GM23338 (cell line): ENCODE measurements around the gene OVCA2. TPM values are rescaled to one million over a fixed set of nuclear protein-coding genes. Genes with fewer than 3 reads are reported as not detected.

ENCODE experiments used
- ATAC-seq: fragments of 200-7000 bp; cut with Tn5 transposase; 3 replicates; pipeline ENCODE4 v1.9.1; 2020
- DNase-seq: peaks from one replicate; pipeline ENCODE4 v3.0.0-alpha.2; 2015; ENCODE audit warnings: low spot score
- H2AFZ ChIP-seq: fragments of 200-600 bp; sonication (generic); 2 replicates; pipeline ENCODE4 v1.8.0; 2016; ENCODE audit warnings: antibody characterized with exemption, mild to moderate bottlenecking, moderate library complexity
- H3F3A ChIP-seq: fragments of 200-600 bp; sonication (generic); replicated peaks from 2 replicates; pipeline ENCODE4 v1.8.0; 2017; ENCODE audit warnings: antibody characterized with exemption, mixed run types, low read depth
- H3K27ac ChIP-seq: fragments of 200-600 bp; sonication (generic); 2 replicates; pipeline ENCODE4 v1.6.1; 2016; ENCODE audit warnings: low read depth
- H3K27me3 ChIP-seq: fragments of 200-600 bp; sonication (generic); 2 replicates; pipeline ENCODE4 v1.8.0; 2016; ENCODE audit warnings: mild to moderate bottlenecking, mixed run types, moderate library complexity; ENCODE audit not compliant: insufficient read depth
- H3K36me3 ChIP-seq: fragments of 200-600 bp; sonication (generic); 2 replicates; pipeline ENCODE4 v1.8.0; 2016; ENCODE audit warnings: mild to moderate bottlenecking; ENCODE audit not compliant: insufficient read depth
- H3K4me1 ChIP-seq: fragments of 200-600 bp; sonication (generic); 2 replicates; pipeline ENCODE4 v1.8.0; 2016; ENCODE audit warnings: mild to moderate bottlenecking, moderate library complexity; ENCODE audit not compliant: insufficient read depth
- H3K4me2 ChIP-seq: fragments of 200-600 bp; sonication (generic); 2 replicates; pipeline ENCODE4 v1.7.1; 2017; ENCODE audit warnings: mixed run types
- H3K4me3 ChIP-seq: fragments of 200-600 bp; sonication (generic); 2 replicates; pipeline ENCODE4 v1.6.1; 2016; ENCODE audit warnings: mixed run types
- H3K79me2 ChIP-seq: fragments of 200-600 bp; sonication (generic); replicated peaks from 2 replicates; pipeline ENCODE4 v1.8.0; 2017; ENCODE audit warnings: mild to moderate bottlenecking; ENCODE audit not compliant: insufficient read depth
- H3K9me2 ChIP-seq: fragments of 200-600 bp; sonication (generic); 2 replicates; pipeline ENCODE4 v1.8.0; 2017; ENCODE audit not compliant: insufficient read depth
- H4K20me1 ChIP-seq: fragments of 200-600 bp; sonication (generic); replicated peaks from 2 replicates; pipeline ENCODE4 v1.8.0; 2017; ENCODE audit warnings: mild to moderate bottlenecking; ENCODE audit not compliant: insufficient read depth
- H3K27ac Mint-ChIP-seq: 2 replicates; pipeline ENCODE4 v1.8.0; 2020; ENCODE audit warnings: inconsistent platforms, mild to moderate bottlenecking, moderate library complexity, mixed read lengths
- H3K27me3 Mint-ChIP-seq: 3 replicates; pipeline ENCODE4 v1.8.0; 2022; ENCODE audit warnings: low read depth, mild to moderate bottlenecking, moderate library complexity, mixed read lengths, inconsistent platforms; ENCODE audit not compliant: insufficient read depth, poor library complexity
- H3K36me3 Mint-ChIP-seq: 3 replicates; pipeline ENCODE4 v1.8.0; 2021; ENCODE audit warnings: low read depth, mild to moderate bottlenecking, inconsistent platforms, moderate library complexity, mixed read lengths
- H3K4me1 Mint-ChIP-seq: 3 replicates; pipeline ENCODE4 v1.8.0; 2020; ENCODE audit warnings: mild to moderate bottlenecking, inconsistent platforms, mixed read lengths
- H3K4me3 Mint-ChIP-seq: 3 replicates; pipeline ENCODE4 v1.8.0; 2021; ENCODE audit warnings: moderate library complexity, mild to moderate bottlenecking, inconsistent platforms, mixed read lengths
- H3K9me3 Mint-ChIP-seq: 3 replicates; pipeline ENCODE4 v1.8.0; 2020; ENCODE audit warnings: moderate library complexity, mild to moderate bottlenecking, inconsistent platforms, mixed read lengths
- EZH2 ChIP-seq: fragments of 200-600 bp; sonication (generic); IDR thresholded peaks from one replicate; pipeline ENCODE4 v1.8.0; 2017; ENCODE audit warnings: antibody characterized with exemption, mild to moderate bottlenecking, low read depth; ENCODE audit not compliant: unreplicated experiment
- EZH2phosphoT487 ChIP-seq: fragments of 200-600 bp; sonication (generic); IDR thresholded peaks from one replicate; pipeline ENCODE4 v1.8.1; 2018; ENCODE audit warnings: antibody characterized with exemption; ENCODE audit not compliant: unreplicated experiment
- NANOG ChIP-seq: IDR thresholded peaks from 2 replicates; pipeline ENCODE4 v1.6.1; 2016; ENCODE audit warnings: antibody characterized with exemption, borderline replicate concordance
- polyA plus RNA-seq: library from polyadenylated mRNA; unstranded; fragments of >200 nt; fragmentation: Nextera tagmentation; extraction: Ambion mirVana; gene quantifications from 2 replicates; pipeline ENCODE4 v1.2.1, GENCODE V29; 2016
- total RNA-seq: library from RNA; depleted of rRNA; stranded (reverse); fragments of >200 nt; shearing (Covaris generic); gene quantifications from 2 replicates; pipeline ENCODE4 v1.2.3, GENCODE V29; 2014
- TF ChIP-seq, protein P1 (sequence below): fragments of 250-450 bp; sonication (Bioruptor Pico); IDR thresholded peaks from 2 replicates; pipeline ENCODE4 v1.5.0; 2020; ENCODE audit warnings: mild to moderate bottlenecking, moderate library complexity
- TF ChIP-seq, protein P2 (sequence below): IDR thresholded peaks from 2 replicates; pipeline ENCODE4 v1.6.1; 2016; ENCODE audit warnings: antibody characterized with exemption

OVCA2 gene
- total and polyA plus RNA-seq, 2 experiments from 2014 or later, result 15.9 to 21.3 TPM

DNA sequence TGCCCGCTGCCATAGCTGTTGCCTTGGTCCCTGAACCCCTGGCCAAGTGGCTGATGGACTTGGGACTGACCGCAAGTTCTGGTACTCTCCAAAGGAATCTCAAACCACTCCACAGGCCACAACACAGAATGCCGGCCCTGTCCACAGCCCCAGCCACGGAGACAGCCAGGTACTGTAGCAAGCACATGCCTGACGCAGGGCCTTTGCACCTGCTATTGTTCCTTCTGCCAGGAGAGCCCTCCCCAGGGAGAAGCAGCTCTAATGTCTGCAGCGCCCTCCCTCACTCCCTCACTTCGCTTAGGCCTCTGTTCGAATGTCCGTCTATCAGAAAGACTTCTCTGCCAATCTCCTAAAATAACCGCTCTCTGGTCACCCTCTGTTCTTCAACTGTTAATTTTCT lies 32.1 kb upstream of the OVCA2 start:
- Histone ChIP-seq H3K9me2 (no peaks in the 10 kb centered on the region), H3K27me3 (0 out of 2 replicates have a peak, but pooled peaks cover 5% of the 10 kb centered on the region), H4K20me1 (no peaks in the 10 kb centered on the region), H3K4me2 (no peak overlapping the region), H3K27ac (no peak overlapping the region), H3K4me3 (no peak overlapping the region), H3K79me2 (no peaks in the 10 kb centered on the region), H2AFZ (no peak overlapping the region), H3K36me3 (no peaks in the 10 kb centered on the region), H3K4me1 (peaks cover 13% of the 10 kb centered on the region; the same call in 1 of the 2 replicates), H3F3A (no peaks in the 10 kb centered on the region; the same call in 1 of the 2 replicates)
- TF ChIP-seq NANOG (no peak), EZH2 (no peak), EZH2phosphoT487 (no peak)
- TF ChIP-seq, protein P1, sequence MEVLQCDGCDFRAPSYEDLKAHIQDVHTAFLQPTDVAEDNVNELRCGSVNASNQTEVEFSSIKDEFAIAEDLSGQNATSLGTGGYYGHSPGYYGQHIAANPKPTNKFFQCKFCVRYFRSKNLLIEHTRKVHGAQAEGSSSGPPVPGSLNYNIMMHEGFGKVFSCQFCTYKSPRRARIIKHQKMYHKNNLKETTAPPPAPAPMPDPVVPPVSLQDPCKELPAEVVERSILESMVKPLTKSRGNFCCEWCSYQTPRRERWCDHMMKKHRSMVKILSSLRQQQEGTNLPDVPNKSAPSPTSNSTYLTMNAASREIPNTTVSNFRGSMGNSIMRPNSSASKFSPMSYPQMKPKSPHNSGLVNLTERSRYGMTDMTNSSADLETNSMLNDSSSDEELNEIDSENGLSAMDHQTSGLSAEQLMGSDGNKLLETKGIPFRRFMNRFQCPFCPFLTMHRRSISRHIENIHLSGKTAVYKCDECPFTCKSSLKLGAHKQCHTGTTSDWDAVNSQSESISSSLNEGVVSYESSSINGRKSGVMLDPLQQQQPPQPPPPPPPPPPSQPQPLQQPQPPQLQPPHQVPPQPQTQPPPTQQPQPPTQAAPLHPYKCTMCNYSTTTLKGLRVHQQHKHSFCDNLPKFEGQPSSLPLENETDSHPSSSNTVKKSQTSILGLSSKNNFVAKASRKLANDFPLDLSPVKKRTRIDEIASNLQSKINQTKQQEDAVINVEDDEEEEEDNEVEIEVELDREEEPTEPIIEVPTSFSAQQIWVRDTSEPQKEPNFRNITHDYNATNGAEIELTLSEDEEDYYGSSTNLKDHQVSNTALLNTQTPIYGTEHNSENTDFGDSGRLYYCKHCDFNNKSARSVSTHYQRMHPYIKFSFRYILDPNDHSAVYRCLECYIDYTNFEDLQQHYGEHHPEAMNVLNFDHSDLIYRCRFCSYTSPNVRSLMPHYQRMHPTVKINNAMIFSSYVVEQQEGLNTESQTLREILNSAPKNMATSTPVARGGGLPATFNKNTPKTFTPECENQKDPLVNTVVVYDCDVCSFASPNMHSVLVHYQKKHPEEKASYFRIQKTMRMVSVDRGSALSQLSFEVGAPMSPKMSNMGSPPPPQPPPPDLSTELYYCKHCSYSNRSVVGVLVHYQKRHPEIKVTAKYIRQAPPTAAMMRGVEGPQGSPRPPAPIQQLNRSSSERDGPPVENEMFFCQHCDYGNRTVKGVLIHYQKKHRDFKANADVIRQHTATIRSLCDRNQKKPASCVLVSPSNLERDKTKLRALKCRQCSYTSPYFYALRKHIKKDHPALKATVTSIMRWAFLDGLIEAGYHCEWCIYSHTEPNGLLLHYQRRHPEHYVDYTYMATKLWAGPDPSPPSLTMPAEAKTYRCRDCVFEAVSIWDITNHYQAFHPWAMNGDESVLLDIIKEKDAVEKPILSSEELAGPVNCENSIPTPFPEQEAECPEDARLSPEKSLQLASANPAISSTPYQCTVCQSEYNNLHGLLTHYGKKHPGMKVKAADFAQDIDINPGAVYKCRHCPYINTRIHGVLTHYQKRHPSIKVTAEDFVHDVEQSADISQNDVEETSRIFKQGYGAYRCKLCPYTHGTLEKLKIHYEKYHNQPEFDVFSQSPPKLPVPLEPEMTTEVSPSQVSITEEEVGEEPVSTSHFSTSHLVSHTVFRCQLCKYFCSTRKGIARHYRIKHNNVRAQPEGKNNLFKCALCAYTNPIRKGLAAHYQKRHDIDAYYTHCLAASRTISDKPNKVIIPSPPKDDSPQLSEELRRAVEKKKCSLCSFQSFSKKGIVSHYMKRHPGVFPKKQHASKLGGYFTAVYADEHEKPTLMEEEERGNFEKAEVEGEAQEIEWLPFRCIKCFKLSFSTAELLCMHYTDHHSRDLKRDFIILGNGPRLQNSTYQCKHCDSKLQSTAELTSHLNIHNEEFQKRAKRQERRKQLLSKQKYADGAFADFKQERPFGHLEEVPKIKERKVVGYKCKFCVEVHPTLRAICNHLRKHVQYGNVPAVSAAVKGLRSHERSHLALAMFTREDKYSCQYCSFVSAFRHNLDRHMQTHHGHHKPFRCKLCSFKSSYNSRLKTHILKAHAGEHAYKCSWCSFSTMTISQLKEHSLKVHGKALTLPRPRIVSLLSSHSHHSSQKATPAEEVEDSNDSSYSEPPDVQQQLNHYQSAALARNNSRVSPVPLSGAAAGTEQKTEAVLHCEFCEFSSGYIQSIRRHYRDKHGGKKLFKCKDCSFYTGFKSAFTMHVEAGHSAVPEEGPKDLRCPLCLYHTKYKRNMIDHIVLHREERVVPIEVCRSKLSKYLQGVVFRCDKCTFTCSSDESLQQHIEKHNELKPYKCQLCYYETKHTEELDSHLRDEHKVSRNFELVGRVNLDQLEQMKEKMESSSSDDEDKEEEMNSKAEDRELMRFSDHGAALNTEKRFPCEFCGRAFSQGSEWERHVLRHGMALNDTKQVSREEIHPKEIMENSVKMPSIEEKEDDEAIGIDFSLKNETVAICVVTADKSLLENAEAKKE (CRISPR knock-in tag), result no peak
- TF ChIP-seq, protein P2, sequence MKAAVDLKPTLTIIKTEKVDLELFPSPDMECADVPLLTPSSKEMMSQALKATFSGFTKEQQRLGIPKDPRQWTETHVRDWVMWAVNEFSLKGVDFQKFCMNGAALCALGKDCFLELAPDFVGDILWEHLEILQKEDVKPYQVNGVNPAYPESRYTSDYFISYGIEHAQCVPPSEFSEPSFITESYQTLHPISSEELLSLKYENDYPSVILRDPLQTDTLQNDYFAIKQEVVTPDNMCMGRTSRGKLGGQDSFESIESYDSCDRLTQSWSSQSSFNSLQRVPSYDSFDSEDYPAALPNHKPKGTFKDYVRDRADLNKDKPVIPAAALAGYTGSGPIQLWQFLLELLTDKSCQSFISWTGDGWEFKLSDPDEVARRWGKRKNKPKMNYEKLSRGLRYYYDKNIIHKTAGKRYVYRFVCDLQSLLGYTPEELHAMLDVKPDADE, result no peak
- Mint-ChIP-seq H3K36me3 (no peaks in the 10 kb centered on the region), H3K4me1 (peaks cover 14% of the 10 kb centered on the region), H3K27ac (no peak overlapping the region), H3K27me3 (peaks cover 20% of the 10 kb centered on the region), H3K9me3 (no peaks in the 10 kb centered on the region; the same call in 2 of the 3 replicates), H3K4me3 (no peak overlapping the region)
- DNase-seq (no peak), ATAC-seq (no peak)
